ENCODE results near the gene CBX3.

CBX3 gene

GRCh38 chr7:26179826-26180497 is 21.6 kb upstream of the CBX3 start:
- no peak for DNase-seq
- Histone ChIP-seq H4K20me1 (ENCODE audit: insufficient read depth, low read length) (peaks cover 2% of the 10 kb centered on the region), H3K4me3 (ENCODE audit: low read depth in 1 of 2, low read length in 2 of 2) (no peak overlapping the region), H3K4me2 (ENCODE audit: insufficient read depth, low read length) (no peak overlapping the region), H3K79me2 (ENCODE audit: insufficient read depth, low read length) (no peaks in the 10 kb centered on the region), H3K36me3 (ENCODE audit: insufficient read depth, low read length) (no peaks in the 10 kb centered on the region), H2AFZ (ENCODE audit: low read depth, low read length) (no peak overlapping the region), H3K27me3 (ENCODE audit: insufficient read depth, low read length, poor library complexity) (no peaks in the 10 kb centered on the region), H3K27ac (ENCODE audit: low read length) (no peak overlapping the region), H3K4me1 (ENCODE audit: insufficient read depth, low read length) (no peaks in the 10 kb centered on the region), H3K9me3 (ENCODE audit: insufficient read depth, low read length, severe bottlenecking) (no peaks in the 10 kb centered on the region), H3K9ac (ENCODE audit: low read depth, low read length) (no peak overlapping the region)
- no peak for ATAC-seq (ENCODE audit: insufficient read depth, low read depth)
- no peak for TF ChIP-seq EZH2 (IDR thresholded peaks at IDR 0.05; ENCODE audit: borderline replicate concordance, low read depth, low read length, severe bottlenecking)
- TF ChIP-seq CTCF (IDR thresholded peaks at IDR 0.05; ENCODE audit: borderline replicate concordance, extremely low read depth, low read length, poor library complexity, severe bottlenecking), result no peak

- ATAC-seq (ENCODE audit: insufficient read depth, low read depth) (no peak), DNase-seq (no peak)
- no peak overlapping the region for H3K27ac ChIP-seq (ENCODE audit: low read length)
- no peaks in the 10 kb centered on the region for H3K4me1 ChIP-seq (ENCODE audit: insufficient read depth, low read length)
- no peaks in the 10 kb centered on the region for H3K27me3 ChIP-seq (ENCODE audit: insufficient read depth, low read length, poor library complexity)
- H3K4me3 ChIP-seq (ENCODE audit: low read depth in 1 of 2, low read length in 2 of 2), result no peak overlapping the region
- H3K9me3 ChIP-seq (ENCODE audit: insufficient read depth, low read length, severe bottlenecking), result no peaks in the 10 kb centered on the region
- H3K36me3 ChIP-seq (ENCODE audit: insufficient read depth, low read length), result no peaks in the 10 kb centered on the region
- H4K20me1 ChIP-seq (ENCODE audit: insufficient read depth, low read length), result peaks cover 5% of the 10 kb centered on the region
- no peak overlapping the region for H3K9ac ChIP-seq (ENCODE audit: low read depth, low read length)
- H3K79me2 ChIP-seq (ENCODE audit: insufficient read depth, low read length), result no peaks in the 10 kb centered on the region
- H2AFZ ChIP-seq (ENCODE audit: low read depth, low read length), result no peak overlapping the region
- TF ChIP-seq EZH2 (IDR thresholded peaks at IDR 0.05; ENCODE audit: borderline replicate concordance, low read depth, low read length, severe bottlenecking) (no peak), CTCF (IDR thresholded peaks at IDR 0.05; ENCODE audit: borderline replicate concordance, extremely low read depth, low read length, poor library complexity, severe bottlenecking) (no peak)
- H3K4me2 ChIP-seq (ENCODE audit: insufficient read depth, low read length), result no peak overlapping the region
Observed at GRCh38 chr7:26180792-26181198, 20.8 kb upstream of the CBX3 start.

- H3K27ac ChIP-seq (ENCODE audit: low read length), result no peak overlapping the region
- ATAC-seq (ENCODE audit: insufficient read depth, low read depth) (no peak), DNase-seq (no peak)
- no peak overlapping the region for H3K4me3 ChIP-seq (ENCODE audit: low read depth in 1 of 2, low read length in 2 of 2)
- TF ChIP-seq CTCF (IDR thresholded peaks at IDR 0.05; ENCODE audit: borderline replicate concordance, extremely low read depth, low read length, poor library complexity, severe bottlenecking), result no peak
- TF ChIP-seq EZH2 (IDR thresholded peaks at IDR 0.05; ENCODE audit: borderline replicate concordance, low read depth, low read length, severe bottlenecking), result no peak
- H3K9me3 ChIP-seq (ENCODE audit: insufficient read depth, low read length, severe bottlenecking), result no peaks in the 10 kb centered on the region
- no peak overlapping the region for H3K4me2 ChIP-seq (ENCODE audit: insufficient read depth, low read length)
- no peak overlapping the region for H2AFZ ChIP-seq (ENCODE audit: low read depth, low read length)
- H4K20me1 ChIP-seq (ENCODE audit: insufficient read depth, low read length), result peaks cover 10% of the 10 kb centered on the region
- H3K4me1 ChIP-seq (ENCODE audit: insufficient read depth, low read length), result no peaks in the 10 kb centered on the region
- no peaks in the 10 kb centered on the region for H3K36me3 ChIP-seq (ENCODE audit: insufficient read depth, low read length)
- H3K9ac ChIP-seq (ENCODE audit: low read depth, low read length), result no peak overlapping the region
- no peaks in the 10 kb centered on the region for H3K27me3 ChIP-seq (ENCODE audit: insufficient read depth, low read length, poor library complexity)
- no peaks in the 10 kb centered on the region for H3K79me2 ChIP-seq (ENCODE audit: insufficient read depth, low read length)
Observed at GRCh38 chr7:26181474-26182227, 19.9 kb upstream of the CBX3 start.

Data from DND-41 (cell line).